Lung microvascular endothelial cell (primary cell): ENCODE data around the gene SLC29A3. TPM values are rescaled to one million over a fixed set of nuclear protein-coding genes. Genes with fewer than 3 reads are reported as not detected.

Experiments used
- DNase-seq, 2 donors: peaks; one replicate each; pipeline versions ENCODE4 v3.0.0 to v3.0.0-alpha.2; 2010; ENCODE audit warnings: low read depth in 2 of 2
- total RNA-seq: library from RNA; depleted of rRNA; stranded (reverse); fragments of >200 nt; gene quantifications from 2 replicates; pipeline ENCODE4 v1.2.1, GENCODE V29; 2014

The SLC29A3 gene
- total RNA-seq, 1 donor from 2014 or later: 2.6 TPM

- DNase-seq: no peak
These were observed 49.6 kb downstream of the SLC29A3 start for GRCh38 chr10:71368643-71369042.

- no peak for DNase-seq
These were observed 50.5 kb downstream of the SLC29A3 start for GRCh38 chr10:71369602-71370001.

GRCh38 chr10:71370031-71370430 is 51.0 kb downstream of the SLC29A3 start:
- DNase-seq: no peak

- DNase-seq: no peak
These were observed 52.7 kb downstream of the SLC29A3 start for GRCh38 chr10:71371750-71372166.

GRCh38 chr10:71372882-71373495 is 53.9 kb downstream of the SLC29A3 start:
- no peak for DNase-seq

GRCh38 chr10:71374481-71375233 is 55.6 kb downstream of the SLC29A3 start:
- DNase-seq: no peak

- no peak for DNase-seq
These were observed 56.9 kb downstream of the SLC29A3 start for GRCh38 chr10:71375952-71376351.

- no peak for DNase-seq
These were observed 59.5 kb downstream of the SLC29A3 start for GRCh38 chr10:71378336-71379117.

GRCh38 chr10:71379118-71379766 is 60.2 kb downstream of the SLC29A3 start:
- no peak for DNase-seq

- DNase-seq: no peak
These were observed 61.8 kb downstream of the SLC29A3 start for GRCh38 chr10:71380841-71381240.

- DNase-seq: no peak
These were observed 62.6 kb downstream of the SLC29A3 start for GRCh38 chr10:71381611-71382010.

- no peak for DNase-seq
These were observed 63.0 kb downstream of the SLC29A3 start for GRCh38 chr10:71382028-71382427.

- no peak for DNase-seq
These were observed 63.7 kb downstream of the SLC29A3 start for GRCh38 chr10:71382757-71383156.

- DNase-seq: peak; percentile 45 to 61
These were observed 65.1 kb downstream of the SLC29A3 start for GRCh38 chr10:71383972-71384687.

GRCh38 chr10:71388171-71388570 is 69.1 kb downstream of the SLC29A3 start:
- no peak for DNase-seq

GRCh38 chr10:71388583-71389310 is 69.7 kb downstream of the SLC29A3 start:
- DNase-seq: no peak

- DNase-seq: no peak
These were observed 70.9 kb downstream of the SLC29A3 start for GRCh38 chr10:71389768-71390460.

- no peak for DNase-seq
These were observed 71.4 kb downstream of the SLC29A3 start for GRCh38 chr10:71390461-71390835.

- no peak for DNase-seq
These were observed 72.0 kb downstream of the SLC29A3 start for GRCh38 chr10:71390921-71391690.
